Measurements from ENCODE around the gene HTT.

The HTT gene

GRCh38 chr4:3059943-3060342, 14.5 kb upstream of the HTT start:
- DNase-seq: no peak
- Histone ChIP-seq H3K4me1 (no peaks in the 10 kb centered on the region), H3K27me3 (no peaks in the 10 kb centered on the region), H3K9me3 (no peaks in the 10 kb centered on the region), H3K4me3 (ENCODE audit: low read depth, low read length) (no peak overlapping the region), H3K36me3 (no peaks in the 10 kb centered on the region)
- TF ChIP-seq CTCF (IDR thresholded peaks at IDR 0.05; ENCODE audit: low read depth, low read length): no peak

- DNase-seq: no peak
- no peak for TF ChIP-seq CTCF (IDR thresholded peaks at IDR 0.05; ENCODE audit: low read depth, low read length)
- Histone ChIP-seq H3K4me1 (no peaks in the 10 kb centered on the region), H3K9me3 (no peaks in the 10 kb centered on the region), H3K27me3 (no peaks in the 10 kb centered on the region), H3K4me3 (ENCODE audit: low read depth, low read length) (no peak overlapping the region), H3K36me3 (no peaks in the 10 kb centered on the region)
Observed at GRCh38 chr4:3060946-3061345, 13.5 kb upstream of the HTT start.

GRCh38 chr4:3062471-3062870, 12.0 kb upstream of the HTT start:
- H3K9me3 ChIP-seq: no peaks in the 10 kb centered on the region
- TF ChIP-seq CTCF (IDR thresholded peaks at IDR 0.05; ENCODE audit: low read depth, low read length): no peak
- no peaks in the 10 kb centered on the region for H3K27me3 ChIP-seq
- H3K4me1 ChIP-seq: no peaks in the 10 kb centered on the region
- no peak for DNase-seq
- H3K4me3 ChIP-seq (ENCODE audit: low read depth, low read length): no peak overlapping the region
- H3K36me3 ChIP-seq: no peaks in the 10 kb centered on the region

GRCh38 chr4:3065551-3065950, 8.9 kb upstream of the HTT start:
- no peak overlapping the region for H3K4me3 ChIP-seq (ENCODE audit: low read depth, low read length)
- no peaks in the 10 kb centered on the region for H3K9me3 ChIP-seq
- no peaks in the 10 kb centered on the region for H3K4me1 ChIP-seq
- no peaks in the 10 kb centered on the region for H3K27me3 ChIP-seq
- no peak for DNase-seq
- no peak for TF ChIP-seq CTCF (IDR thresholded peaks at IDR 0.05; ENCODE audit: low read depth, low read length)
- no peaks in the 10 kb centered on the region for H3K36me3 ChIP-seq

GRCh38 chr4:3066836-3067400, 7.6 kb upstream of the HTT start:
- TF ChIP-seq CTCF (IDR thresholded peaks at IDR 0.05; ENCODE audit: low read depth, low read length): no peak
- no peaks in the 10 kb centered on the region for H3K9me3 ChIP-seq
- H3K4me3 ChIP-seq (ENCODE audit: low read depth, low read length): no peak overlapping the region
- no peak for DNase-seq
- no peaks in the 10 kb centered on the region for H3K27me3 ChIP-seq
- H3K4me1 ChIP-seq: no peaks in the 10 kb centered on the region
- no peaks in the 10 kb centered on the region for H3K36me3 ChIP-seq

GRCh38 chr4:3067473-3068001, 6.9 kb upstream of the HTT start:
- no peaks in the 10 kb centered on the region for H3K36me3 ChIP-seq
- no peak overlapping the region for H3K4me3 ChIP-seq (ENCODE audit: low read depth, low read length)
- no peaks in the 10 kb centered on the region for H3K4me1 ChIP-seq
- DNase-seq: no peak
- TF ChIP-seq CTCF (IDR thresholded peaks at IDR 0.05; ENCODE audit: low read depth, low read length): no peak
- no peaks in the 10 kb centered on the region for H3K9me3 ChIP-seq
- no peaks in the 10 kb centered on the region for H3K27me3 ChIP-seq
